AG10803 (cell line): ENCODE measurements around the gene THRB.

Experiments used
- DNase-seq: peaks from one replicate; pipeline ENCODE4 v3.0.0; 2010; ENCODE audit warnings: low read depth
- H3K4me3 ChIP-seq: 2 replicates; pipeline ENCODE4 v1.5.1; 2011; ENCODE audit warnings: mild to moderate bottlenecking, low read length, control low read depth
- TF ChIP-seq, protein P1 (sequence below): conservative IDR thresholded peaks from 2 replicates; pipeline ENCODE4 v1.5.1; 2011; ENCODE audit warnings: mild to moderate bottlenecking, low read length, control low read depth, inconsistent platforms

The THRB gene

GRCh38 chr3:24133942-24134341 lies 360.7 kb downstream of the THRB start:
- TF ChIP-seq, protein P1, sequence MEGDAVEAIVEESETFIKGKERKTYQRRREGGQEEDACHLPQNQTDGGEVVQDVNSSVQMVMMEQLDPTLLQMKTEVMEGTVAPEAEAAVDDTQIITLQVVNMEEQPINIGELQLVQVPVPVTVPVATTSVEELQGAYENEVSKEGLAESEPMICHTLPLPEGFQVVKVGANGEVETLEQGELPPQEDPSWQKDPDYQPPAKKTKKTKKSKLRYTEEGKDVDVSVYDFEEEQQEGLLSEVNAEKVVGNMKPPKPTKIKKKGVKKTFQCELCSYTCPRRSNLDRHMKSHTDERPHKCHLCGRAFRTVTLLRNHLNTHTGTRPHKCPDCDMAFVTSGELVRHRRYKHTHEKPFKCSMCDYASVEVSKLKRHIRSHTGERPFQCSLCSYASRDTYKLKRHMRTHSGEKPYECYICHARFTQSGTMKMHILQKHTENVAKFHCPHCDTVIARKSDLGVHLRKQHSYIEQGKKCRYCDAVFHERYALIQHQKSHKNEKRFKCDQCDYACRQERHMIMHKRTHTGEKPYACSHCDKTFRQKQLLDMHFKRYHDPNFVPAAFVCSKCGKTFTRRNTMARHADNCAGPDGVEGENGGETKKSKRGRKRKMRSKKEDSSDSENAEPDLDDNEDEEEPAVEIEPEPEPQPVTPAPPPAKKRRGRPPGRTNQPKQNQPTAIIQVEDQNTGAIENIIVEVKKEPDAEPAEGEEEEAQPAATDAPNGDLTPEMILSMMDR: no peak
- no peak overlapping the region for H3K4me3 ChIP-seq
- DNase-seq: no peak

- TF ChIP-seq, protein P1: no peak
- H3K4me3 ChIP-seq: no peak overlapping the region
- DNase-seq: no peak
Observed at GRCh38 chr3:24133436-24133835, 361.2 kb downstream of the THRB start.

GRCh38 chr3:24129549-24129948 lies 365.1 kb downstream of the THRB start:
- no peak for DNase-seq
- H3K4me3 ChIP-seq: no peak overlapping the region
- TF ChIP-seq, protein P1: no peak

DNA sequence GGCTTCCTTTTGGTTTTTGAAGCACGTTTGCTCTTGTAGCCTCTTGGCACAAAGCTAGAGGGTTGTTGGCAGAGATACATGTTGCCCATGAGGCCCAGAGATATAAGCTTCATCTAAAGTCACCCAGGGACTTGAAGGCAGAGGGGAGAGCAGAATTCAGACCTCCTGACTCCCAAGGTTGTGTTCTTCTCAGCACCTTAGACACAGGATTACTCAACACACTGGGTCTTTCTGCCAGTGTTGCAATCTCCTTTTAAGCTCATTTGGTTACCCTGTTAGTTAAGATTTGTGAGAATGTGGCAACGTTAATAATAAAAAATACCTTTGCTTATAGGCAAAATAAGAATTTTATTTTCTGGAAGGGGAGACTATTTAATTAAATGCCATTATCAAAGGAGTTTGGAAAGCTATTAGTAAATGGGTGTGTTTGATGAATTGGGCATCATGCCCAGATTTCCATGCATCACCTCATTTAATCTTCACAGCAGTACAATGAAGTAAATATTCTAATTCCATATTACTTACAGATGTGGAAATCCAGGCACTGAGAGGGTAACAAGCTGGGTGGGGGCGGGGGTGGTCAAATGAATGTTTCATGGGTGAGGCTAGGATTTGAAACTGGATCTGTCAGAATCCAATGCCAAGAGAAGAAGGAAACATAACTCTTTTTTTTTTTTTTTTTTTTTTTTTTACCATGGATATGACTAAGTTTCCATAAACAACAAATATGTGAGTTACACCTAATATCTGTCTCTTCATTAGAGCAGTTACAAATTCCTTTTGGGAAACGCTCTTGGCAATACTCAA lies 366.2 kb downstream of the THRB start:
- no peak overlapping the region for H3K4me3 ChIP-seq
- DNase-seq: peak; percentile 95
- TF ChIP-seq, protein P1: no peak

DNA sequence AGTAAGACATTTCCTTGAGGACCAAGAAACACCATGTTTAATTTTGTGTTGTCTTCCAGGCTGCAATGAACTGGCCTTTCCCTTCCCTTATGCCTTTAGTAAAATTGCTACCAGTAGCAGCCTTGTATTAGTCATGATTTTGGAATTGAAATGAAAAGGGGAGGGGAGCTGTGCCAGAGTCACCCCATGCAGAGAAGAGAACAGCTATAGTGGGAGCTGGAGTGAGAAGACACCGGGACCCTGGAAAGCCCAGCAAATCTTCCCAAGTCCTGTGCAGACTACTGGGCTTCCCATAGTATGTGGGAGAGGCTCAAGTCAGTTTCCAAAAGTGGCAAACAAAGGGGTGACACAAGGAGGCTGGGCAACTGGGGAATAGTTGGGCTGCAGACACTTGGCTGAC lies 371.1 kb downstream of the THRB start:
- H3K4me3 ChIP-seq: no peak overlapping the region
- DNase-seq: peak; percentile 52

DNA sequence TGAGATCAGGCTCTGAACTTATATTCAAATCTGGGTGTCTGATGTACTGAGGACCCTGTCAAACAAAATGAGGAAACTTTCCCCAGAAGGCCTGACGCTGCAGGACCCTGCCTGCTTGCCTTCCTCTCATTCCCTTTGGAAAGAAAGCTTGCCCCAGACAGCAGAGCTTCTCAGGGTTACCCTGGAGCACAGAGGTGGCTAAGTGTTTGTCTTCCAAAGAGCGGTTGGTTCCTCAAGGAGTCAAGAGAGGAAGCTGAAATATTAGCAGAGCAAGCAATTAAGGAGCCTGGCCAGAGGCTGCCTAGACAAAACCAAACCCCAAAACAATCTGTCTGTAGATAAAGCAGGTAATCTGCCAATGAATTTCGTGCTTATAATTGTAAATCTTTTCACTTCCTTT lies 374.2 kb downstream of the THRB start:
- no peak for DNase-seq
- TF ChIP-seq, protein P1: no peak
- H3K4me3 ChIP-seq: no peak overlapping the region

More for the DNA sequence above, 371.1 kb downstream of the THRB start:
- TF ChIP-seq, protein P1: no peak

DNA sequence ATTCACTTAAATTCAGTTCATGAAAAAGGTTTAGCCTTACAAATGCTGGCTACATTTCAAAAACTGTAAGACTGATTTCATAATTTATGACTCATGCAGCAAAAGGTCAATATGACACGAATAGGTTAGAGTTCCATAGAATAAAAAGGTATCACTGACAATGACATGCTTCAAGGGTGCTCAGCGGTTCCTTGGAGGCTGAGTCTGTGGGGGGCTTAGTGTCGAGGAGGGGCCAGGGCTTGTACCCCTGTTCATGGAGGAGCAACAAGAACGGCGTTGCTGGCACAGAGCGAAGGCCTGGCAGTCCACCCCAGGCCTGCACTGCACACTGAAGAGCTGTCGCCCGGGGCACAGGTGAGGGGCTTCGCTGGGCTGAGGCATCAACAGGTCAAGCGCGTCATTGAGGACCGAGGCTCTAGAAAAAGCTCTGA lies 375.3 kb downstream of the THRB start:
- peak; percentile 57 for DNase-seq
- no peak overlapping the region for H3K4me3 ChIP-seq
- TF ChIP-seq, protein P1: no peak
